GM21367 (cell line): ENCODE data around the gene PWWP2B.
"Not testable (repeated sequence)": the region's sequence is repeated elsewhere in the genome, so short reads cannot be mapped to it uniquely, and the experiment has no call there.

Source experiments
- ATAC-seq: cut with Tn5 transposase; IDR thresholded peaks from one replicate; pipeline ENCODE4 v1.9.1; 2021; ENCODE audit not compliant: unreplicated experiment

Gene PWWP2B

DNA sequence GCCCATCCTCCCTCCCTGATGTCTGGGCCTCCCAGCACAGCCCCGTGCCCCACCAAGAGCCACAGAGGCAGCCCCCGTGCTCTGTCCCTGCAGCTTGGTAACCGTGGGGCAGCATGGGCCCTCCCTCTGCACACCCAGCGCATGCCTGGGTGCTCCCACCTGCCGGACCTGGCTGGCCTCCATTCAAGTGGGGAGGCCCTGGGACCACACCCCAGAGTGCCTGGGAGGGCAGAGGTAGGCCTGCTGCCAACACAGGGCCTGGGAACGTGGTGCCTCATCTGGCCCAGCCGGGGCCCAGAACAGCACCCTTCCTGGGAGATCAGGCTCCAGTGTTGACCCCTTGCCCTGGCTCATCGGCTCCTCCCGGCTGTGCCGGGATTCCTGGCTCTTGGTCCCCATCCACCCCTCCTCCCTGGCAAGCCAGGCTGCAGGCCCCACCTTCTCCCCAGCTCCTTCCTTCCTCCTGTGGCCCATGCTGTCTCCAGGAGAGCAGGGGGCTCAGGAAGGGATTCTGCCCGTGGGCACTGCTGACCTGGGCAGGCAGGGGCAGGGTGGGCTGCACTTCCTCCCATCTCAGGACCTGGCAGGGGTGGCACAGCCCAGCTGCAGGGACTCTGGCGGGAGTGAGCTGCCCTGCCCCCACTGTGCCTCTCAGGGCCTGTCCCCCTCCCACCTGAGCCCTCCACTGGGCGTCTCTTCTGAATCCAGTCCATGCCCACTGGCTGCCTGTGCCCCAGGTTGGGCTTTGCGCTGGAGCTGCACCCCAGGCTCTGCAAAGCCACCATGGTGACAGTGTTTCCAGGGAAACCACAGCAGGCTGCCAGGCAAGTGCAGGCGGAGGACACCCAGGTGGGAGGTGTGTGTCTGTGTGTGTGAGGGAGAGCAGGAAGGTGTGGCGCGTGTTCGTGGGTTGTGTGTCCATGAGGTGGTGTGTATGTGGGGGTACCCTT is 32.6 kb downstream of the PWWP2B start:
- ATAC-seq = no peak

DNA sequence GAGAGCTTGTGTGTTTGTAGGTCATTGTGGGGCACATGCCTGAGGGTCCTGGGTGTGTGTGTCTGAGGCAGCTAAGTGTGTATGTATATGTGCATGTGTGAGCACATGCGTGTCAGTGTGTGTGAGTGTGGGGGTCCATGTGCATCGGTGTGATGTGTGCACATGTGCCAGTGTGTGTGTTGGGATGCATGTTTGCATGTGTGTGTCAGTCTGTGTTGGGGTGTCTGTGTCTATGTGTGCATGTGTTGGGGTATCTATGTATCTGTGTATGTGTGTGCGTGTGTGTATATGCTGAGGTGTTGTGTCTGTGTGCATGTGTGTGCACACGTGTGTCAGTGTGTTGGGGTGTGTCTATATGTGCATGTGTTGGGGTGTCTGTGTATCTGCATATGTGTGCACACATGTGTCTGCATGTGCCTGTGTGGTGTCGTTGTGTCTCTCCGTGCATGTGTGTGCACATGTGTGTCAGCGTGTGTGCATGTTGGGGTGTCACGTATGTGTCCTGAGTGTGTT is 33.3 kb downstream of the PWWP2B start:
- no peak for ATAC-seq

DNA sequence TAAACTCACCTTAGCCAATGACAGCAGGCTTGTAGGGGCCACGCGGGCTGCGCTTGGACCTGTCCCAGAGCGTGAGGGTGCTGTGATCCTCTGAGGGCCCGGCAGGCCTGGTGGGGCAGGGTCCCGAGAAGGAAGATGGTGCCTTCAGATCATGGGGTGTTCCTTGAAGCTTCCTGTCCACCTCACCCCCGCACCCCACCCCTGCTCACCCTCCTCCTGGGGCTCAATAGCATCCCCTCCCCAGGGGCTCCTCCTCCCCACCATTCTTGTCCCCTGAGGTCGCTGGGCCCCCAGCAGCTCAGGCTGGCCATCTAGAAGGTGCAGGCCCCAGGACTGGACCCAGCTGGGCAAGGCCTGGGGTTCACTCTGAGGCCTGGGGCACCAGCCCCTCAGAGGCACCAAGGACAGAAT is 33.9 kb downstream of the PWWP2B start:
- ATAC-seq = no peak

DNA sequence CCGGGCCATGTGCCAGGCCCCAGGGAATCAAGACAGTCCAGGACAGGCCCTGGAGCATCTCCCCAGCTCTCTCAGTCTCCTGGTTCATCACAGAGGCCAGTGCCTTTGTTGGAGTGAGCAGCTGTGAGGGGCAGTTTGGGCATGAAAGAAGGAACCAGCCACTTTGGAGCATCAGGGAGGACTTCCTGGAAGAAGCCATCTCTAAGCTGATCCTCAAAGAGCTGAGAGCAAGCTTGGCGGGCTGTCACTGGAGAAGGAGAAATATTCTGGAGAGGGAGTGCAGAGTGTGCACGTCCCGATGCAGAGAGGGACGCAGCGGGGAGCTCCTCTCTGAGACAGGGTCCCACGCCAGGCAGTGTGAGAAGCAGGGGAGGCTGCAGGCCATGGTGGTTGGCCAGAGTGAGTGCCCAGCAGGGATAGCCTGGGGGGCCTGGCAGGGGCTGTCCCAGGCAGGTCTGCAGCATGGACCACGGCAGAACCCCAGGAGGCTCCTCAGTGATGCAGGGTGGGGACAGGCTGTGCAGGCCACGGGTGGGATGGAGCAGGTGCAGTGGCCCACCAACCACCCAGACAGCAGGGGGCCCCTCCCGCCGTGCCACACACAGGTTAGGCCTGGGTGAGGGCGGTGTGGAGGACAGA is 34.7 kb downstream of the PWWP2B start:
- no peak for ATAC-seq

DNA sequence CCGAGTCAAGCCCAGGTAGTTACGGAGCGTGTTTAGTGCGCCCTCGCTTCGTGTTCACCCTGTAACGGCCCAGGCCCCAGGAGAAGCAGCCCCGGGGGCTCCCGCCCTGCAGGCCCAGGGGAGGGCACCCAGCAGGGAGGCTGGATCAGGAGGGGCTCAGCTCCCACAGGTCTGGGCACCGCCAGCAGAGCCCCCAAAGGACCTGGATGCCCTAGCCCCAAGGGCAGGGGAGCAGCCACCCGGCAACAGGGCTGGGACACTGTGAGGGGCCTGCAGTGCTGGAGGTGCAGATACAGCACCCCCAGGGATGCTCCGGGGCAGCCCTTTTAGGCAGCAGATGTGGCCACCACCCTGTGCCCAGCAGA is 35.2 kb downstream of the PWWP2B start:
- no peak for ATAC-seq

DNA sequence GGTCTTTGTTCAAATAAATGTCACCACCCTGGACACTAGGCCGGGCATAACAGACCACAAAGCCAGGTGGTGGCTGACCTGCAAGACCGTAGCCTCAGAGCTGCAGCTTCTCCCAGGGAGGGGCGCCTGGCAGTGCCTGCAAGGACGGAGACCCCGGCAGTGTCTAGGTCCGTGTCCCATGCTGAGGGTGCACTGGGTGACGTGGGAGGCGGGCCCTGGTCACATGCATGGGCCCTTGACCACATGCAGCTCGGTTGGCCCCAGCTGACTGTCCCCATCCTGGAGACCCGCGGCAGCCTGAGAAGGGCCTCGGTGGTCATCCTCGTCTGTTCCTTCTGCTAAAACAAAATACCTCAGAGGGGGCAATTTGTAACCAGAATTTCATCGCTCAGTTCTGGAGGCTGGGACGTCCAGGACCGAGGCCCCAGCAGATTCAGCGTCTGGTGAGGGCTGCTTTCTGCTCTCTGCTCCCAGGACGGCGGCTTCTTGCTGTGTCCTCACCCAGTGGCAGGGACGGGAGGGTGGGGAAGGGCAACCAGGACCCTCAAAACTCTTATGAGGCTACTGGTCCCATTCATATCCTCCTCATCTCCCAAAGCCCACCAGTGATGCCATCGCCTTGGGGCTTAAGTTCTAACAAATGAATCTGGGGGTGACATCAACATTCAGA is 36.8 kb downstream of the PWWP2B start:
- no peak for ATAC-seq

DNA sequence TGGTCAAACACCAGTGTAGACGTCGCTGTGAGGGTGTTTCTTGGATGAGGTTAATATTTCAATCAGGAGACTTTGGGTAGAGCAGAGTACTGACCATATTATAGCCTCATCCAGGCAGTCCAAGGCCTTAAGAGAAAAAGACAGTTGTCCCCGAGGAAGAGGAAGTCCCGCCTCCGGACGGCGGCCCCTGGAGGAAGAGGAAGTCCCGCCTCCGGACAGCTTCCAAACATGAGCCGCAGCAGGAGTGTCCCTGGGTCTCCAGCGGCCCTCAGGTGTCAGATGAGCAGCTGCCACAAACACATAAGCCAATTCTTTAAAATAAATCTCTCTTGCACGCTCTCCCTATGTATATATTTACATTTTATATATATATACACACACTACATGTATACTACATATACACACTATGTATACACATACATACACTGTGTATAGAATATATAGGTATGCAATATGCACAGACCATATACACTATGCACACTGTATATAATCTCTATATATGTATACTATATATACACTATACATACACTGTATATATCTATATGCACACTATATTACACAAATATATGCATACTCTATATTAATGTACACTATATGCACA is 37.5 kb downstream of the PWWP2B start:
- ATAC-seq = no peak

DNA sequence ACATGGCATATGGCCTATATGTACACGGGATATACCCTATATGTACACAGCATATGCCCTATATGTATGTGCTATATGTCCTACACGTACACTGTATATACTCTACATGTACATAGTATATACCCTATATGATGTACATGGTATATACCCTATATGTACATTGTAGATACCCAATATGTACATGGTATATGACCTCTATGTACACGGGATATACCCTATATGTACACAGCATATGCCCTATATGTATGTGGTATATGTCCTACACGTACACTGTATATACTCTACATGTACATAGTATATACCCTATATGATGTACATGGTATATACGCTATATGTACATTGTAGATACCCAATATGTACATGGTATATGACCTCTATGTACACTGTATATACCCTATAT is 38.3 kb downstream of the PWWP2B start:
- ATAC-seq = not testable (repeated sequence)

DNA sequence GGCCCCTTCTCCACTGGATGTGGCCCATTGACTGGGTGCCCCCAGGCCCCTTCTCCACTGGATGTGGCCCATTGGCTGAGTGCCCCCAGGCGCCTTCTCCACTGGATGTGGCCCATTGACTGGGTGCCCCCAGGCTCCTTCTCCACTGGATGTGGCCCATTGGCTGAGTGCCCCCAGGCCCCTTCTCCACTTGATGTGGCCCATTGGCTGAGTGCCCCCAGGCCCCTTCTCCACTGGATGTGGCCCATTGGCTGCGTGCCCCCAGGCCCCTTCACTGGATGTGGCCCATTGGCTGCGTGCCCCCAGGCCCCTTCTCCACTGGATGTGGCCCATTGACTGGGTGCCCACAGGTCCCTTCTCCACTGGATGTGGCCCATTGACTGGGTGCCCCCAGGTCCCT is 39.1 kb downstream of the PWWP2B start:
- ATAC-seq = not testable (repeated sequence)

DNA sequence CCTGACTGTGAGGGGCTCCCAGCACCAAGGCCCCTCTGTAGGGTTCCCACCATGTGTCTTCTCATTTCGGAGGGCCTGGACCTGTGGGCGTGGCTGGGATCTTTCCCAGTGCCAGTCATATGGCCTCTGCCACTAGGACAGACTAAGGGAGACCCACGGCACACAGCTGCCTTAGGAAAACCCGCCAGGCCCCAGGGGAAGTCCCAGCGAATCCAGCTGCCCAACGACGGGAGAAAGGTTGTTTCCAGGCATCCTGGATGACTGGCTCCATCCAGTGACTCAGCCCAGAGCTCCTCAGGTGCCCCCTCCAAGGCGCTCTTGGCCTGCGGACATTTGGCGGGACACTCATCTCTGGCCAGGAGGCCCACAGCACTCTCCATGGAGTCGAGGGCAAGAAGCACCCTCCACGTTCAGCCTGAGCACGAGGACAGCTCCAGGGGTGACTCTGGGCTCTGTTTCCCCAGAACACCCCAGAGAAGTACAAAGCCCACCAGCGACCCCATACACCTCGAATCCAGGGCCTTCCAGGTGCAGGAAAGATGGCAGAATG is 39.9 kb downstream of the PWWP2B start:
- no peak for ATAC-seq

DNA sequence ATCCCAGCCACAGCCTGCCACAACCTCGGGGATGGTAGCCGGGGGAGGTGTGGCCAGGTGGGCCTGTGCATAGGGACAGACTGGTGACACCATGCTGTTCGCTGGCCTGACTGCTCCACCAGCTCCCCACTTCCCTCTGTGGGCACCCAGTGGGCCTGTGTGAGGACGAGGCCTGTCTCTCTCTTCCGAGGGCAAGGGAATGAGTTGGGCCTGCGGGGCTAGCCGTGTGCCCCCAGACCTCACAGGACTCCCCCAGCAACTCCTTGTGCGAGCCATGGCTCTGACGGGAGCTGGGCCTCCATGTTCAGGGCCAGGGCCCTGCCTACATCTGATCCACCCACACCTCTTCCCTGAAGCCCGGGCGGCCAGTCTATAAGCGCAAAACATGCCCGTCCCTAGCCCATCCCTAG is 40.5 kb downstream of the PWWP2B start:
- no peak for ATAC-seq

DNA sequence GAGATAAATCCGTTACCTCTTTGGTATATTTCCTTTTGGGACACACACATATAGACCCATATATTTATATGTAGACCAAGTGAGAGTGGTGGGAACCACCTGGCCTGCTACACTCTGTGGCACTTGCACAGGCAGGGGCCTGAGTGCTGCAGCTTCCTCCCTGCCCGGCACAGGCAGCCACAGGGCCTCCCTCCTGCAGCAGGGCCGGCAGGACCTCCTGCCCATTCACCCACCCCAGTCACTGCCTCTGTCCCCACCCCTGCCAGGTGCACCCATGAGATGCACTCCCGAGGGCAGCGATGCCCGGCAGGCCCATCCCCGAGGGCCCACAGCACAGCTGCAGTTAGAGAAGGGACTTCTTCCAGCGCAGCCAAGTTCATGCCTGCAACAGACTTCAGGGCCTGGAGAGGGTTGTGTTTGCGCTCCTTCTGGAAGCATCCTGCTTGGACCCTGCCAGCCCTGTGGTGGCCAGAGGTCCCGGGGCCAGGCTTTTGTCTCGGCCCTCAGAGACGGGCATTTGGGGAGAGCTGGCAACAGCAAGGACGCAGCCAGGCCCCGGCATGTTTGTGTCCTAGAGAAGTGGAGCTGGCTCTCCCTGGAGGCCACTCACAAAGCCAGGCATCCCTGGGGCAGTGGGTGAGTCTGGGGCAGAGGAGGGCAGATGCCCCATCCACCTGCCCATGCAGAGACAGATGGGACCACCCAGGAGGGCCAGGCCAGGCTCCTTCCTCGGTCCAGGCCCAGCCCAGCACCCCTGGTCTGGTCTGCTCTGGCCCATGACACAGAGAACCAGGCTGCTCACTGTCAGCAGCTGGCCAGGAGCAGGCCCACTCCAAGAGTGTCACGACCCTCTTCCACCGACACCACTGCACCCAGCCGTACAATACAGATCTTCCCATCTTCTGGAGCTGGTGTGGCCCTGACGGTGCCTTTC is 41.4 kb downstream of the PWWP2B start:
- ATAC-seq = no peak

DNA sequence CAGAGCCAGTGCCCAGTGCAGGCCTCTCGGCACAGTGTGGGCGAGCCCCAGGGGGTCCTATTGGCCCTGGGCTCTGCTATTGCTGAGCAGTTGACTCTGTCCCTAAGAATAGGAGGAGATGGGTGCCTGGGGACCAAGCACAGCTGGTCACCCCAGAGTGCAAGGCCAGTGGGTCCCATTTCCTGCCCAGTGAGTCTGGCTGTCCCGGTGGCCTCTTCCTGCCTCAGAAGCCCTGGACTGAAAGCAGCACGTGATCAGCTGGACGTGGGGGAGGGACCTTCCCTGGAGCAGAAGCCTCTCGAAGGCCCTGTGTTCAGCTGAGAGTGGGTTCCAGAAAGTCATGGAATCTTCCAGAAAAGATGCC is 42.0 kb downstream of the PWWP2B start:
- ATAC-seq = no peak

DNA sequence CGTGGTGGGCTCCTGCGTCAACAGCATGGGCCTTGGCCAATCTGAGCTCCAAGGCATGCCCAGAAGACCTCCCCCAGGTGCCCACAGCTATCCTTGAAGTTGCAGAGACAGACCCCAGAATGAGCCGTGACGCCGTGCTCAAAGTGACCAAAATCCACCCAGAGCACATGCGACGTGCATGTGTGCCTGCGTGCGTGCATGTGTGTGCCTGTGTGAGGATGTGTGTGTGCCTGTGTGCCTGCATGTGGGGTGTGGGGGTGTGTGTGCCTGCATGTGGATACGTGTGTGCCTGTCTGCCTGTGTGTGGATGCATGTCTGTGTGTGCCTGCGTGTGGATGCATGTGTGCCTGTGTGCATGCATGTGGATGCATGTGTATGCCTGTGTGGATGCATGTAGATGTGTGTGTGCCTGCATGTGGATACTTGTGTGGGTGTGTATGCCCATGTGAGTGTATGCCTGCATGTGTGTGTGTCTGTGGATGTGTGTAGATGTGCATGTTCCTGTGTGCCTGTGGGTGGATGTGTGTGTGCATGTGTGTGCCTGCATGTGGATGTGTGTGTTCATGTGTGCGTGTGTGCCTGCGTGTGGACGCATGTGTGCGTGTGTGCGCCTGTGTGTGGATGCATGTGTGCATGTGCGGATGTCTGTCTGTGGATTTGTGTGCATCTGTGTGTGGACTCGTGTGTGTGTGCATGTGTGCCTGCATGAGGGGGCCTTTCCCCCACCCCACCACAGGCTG is 42.6 kb downstream of the PWWP2B start:
- no peak for ATAC-seq

DNA sequence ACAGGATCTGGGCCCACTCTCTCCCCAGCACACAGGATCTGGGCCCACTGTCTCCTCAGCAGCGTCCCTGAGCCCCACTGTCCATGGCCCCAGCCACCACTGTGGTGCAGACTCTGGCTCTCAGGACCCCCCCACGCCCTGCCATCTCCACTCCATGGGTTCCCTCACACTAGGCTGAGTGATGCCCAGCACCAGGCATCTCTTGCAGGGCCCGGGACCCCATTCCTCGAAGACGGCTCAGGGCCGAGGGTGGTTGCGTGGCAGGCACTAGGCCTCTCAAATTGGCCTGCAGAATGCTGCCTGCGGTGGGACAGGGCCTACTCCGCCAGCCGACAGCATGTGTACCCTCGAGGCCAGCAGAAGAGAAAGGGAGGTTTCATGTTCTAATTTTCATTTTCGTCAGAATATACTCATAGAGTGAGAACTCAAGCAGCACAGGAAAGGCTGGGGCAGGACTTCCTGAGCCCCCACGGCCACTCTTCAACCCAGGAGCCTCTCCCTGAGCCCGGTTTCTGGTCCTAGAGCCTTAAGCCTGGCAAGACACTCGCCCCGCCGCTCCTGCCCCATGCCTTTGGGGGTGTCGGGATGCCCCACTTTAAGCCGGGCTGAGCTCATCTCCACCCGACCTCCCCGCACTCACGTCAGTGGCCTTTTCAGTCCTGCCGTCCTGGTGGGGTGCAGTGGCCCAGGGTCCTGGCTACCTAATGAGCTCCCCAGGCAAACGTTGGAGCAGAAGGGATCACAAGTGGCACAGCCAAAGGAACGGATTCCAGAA is 44.0 kb downstream of the PWWP2B start:
- no peak for ATAC-seq

DNA sequence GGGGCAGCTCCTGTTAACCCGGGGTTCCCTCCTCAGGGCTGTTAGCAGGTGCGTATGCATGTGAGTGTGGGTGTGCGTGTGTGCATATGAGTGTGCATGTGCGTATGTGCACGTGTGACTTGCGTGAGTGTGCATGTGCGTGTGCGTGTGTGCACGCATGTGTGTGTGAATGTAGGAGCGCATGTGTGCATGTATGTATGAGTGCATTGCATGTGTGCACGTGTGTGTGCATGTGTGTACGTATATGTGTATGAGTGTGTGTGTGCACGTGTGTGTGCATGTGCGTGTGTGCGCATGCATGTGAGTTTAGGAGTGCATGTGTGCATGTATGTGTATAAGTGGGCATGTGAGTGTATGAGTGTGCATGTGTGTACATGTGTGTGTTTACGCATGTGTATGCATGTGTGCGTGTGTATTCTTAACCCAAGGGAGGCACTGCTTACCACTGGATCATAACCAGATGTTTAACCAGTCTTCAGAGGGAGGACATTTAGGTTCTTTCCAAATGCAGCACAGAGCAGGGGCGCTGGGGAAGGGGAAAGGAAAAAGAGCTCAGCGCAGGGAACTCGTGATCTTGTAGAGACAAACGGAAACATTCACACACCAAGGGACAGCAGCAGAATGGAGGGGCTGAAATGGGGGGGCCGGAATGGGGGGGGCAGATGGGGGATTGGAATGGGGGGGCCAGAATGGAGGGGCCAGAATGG is 45.0 kb downstream of the PWWP2B start:
- no peak for ATAC-seq

DNA sequence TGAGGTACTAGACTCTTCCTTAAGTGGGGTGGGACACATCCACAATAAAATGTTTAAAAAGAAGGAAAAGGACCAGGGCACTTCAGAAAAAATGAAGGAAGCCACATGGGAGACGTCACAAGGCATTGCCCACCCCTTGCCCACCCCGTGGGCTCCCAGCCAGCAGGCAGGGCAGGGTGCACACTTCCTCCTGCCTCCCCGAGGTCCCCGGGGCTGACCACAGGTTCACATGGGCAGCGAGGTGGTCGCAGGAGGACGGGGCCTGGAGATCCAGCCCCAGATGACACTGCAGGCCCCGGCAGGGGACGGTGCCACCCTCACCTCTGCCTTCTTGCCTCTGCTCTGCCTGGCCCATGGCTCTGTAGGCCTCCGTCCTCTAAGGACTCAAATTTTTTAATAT is 45.6 kb downstream of the PWWP2B start:
- no peak for ATAC-seq

DNA sequence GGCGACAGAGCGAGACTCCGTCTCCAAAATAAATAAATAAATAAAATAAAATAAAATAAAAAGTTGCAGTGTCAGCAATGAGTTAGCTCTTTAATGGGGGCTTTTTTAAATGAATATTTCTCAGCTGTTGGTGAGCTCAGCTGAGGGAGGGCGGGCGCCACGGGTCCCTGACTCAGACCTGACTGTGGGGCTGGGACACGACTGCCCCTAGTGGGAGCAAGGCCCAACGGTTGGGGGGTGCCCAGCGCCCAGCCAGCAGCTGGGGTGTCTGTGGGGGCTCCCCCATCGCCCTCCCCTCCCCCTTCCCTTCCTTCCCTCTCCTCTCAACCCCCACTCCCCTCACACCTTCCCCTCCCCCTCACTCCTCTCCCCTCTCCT is 46.6 kb downstream of the PWWP2B start:
- no peak for ATAC-seq
